NAMALWA (cell line): ENCODE results near the gene PTPRQ.
A peak's percentile ranks its signal among the peaks of the same experiment; 100 is the strongest.
"Not testable (repeated sequence)": the region's sequence is repeated elsewhere in the genome, so short reads cannot be mapped to it uniquely, and the experiment has no call there.

Experiments used
- DNase-seq: peaks from one replicate; pipeline ENCODE4 v3.0.0-alpha.2; 2015; ENCODE audit warnings: low spot score

The PTPRQ gene

GRCh38 chr12:80641936-80642335, 197.9 kb downstream of the PTPRQ start:
- no peak for DNase-seq

GRCh38 chr12:80643961-80644360, 199.9 kb downstream of the PTPRQ start:
- DNase-seq: no peak

GRCh38 chr12:80648881-80649280, 204.8 kb downstream of the PTPRQ start:
- no peak for DNase-seq

GRCh38 chr12:80655751-80656150, 211.7 kb downstream of the PTPRQ start:
- DNase-seq: no peak

- DNase-seq: no peak
Observed at GRCh38 chr12:80659512-80660063, 215.6 kb downstream of the PTPRQ start.

GRCh38 chr12:80662586-80662985, 218.6 kb downstream of the PTPRQ start:
- no peak for DNase-seq

GRCh38 chr12:80670214-80670613, 226.2 kb downstream of the PTPRQ start:
- DNase-seq: no peak

- DNase-seq: not testable (repeated sequence)
Observed at GRCh38 chr12:80676042-80676636, 232.1 kb downstream of the PTPRQ start.

GRCh38 chr12:80676856-80677255, 232.8 kb downstream of the PTPRQ start:
- DNase-seq: no peak

- no peak for DNase-seq
Observed at GRCh38 chr12:80677994-80678393, 234.0 kb downstream of the PTPRQ start.

GRCh38 chr12:80679346-80680131, 235.5 kb downstream of the PTPRQ start:
- no peak for DNase-seq

- no peak for DNase-seq
Observed at GRCh38 chr12:80681287-80681686, 237.3 kb downstream of the PTPRQ start.

- no peak for DNase-seq
Observed at GRCh38 chr12:80681786-80682185, 237.8 kb downstream of the PTPRQ start.

GRCh38 chr12:80684077-80684495, 240.1 kb downstream of the PTPRQ start:
- no peak for DNase-seq

- no peak for DNase-seq
Observed at GRCh38 chr12:80690090-80690489, 246.1 kb downstream of the PTPRQ start.

GRCh38 chr12:80690513-80690912, 246.5 kb downstream of the PTPRQ start:
- no peak for DNase-seq

GRCh38 chr12:80692114-80692513, 248.1 kb downstream of the PTPRQ start:
- DNase-seq: peak; percentile 29

GRCh38 chr12:80697270-80697887, 253.3 kb downstream of the PTPRQ start:
- no peak for DNase-seq

GRCh38 chr12:80698256-80698655, 254.2 kb downstream of the PTPRQ start:
- no peak for DNase-seq

GRCh38 chr12:80698847-80699542, 255.0 kb downstream of the PTPRQ start:
- no peak for DNase-seq

- DNase-seq: no peak
Observed at GRCh38 chr12:80700327-80700726, 256.3 kb downstream of the PTPRQ start.

- DNase-seq: no peak
Observed at GRCh38 chr12:80701388-80701787, 257.4 kb downstream of the PTPRQ start.
